ENCODE data around the gene DMRT1.

Gene DMRT1

DNA sequence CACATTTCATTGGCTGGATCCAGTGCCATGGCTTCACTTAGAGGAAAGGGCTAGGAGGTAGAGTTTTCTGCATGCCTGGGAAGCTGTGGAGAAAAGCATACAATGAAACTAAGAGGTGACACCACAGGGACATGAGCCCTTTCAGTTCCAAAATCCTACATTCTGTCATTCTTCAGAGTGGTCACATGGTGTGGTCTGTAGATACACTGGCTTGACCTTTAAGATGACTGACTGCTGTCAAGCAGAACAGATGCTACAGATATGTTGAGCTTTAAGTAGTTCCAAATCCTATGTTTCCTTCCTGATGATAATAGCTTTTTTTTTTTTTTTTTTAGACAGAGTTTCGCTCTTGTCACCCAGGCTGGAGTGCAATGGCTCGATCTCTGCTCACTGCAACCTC lies 161.2 kb downstream of the DMRT1 start:
- Histone ChIP-seq H3K9ac (no peak overlapping the region), H3K4me3 (IDR thresholded peaks at IDR 0.05; ENCODE audit: insufficient read depth, low read depth, low read length) (no peak overlapping the region), H3K4me2 (no peak overlapping the region), H2AFZ (ENCODE audit: low read depth) (no peak overlapping the region), H3K4me1 (ENCODE audit: low read depth, poor library complexity, severe bottlenecking) (peaks cover 15% of the 10 kb centered on the region), H3K27ac (no peak overlapping the region), H3K27me3 (ENCODE audit: insufficient read depth, low read depth) (no peaks in the 10 kb centered on the region), H3K79me2 (ENCODE audit: insufficient read depth, low read depth) (no peaks in the 10 kb centered on the region), H3K36me3 (ENCODE audit: insufficient read depth) (no peaks in the 10 kb centered on the region), H4K20me1 (ENCODE audit: insufficient read depth) (no peaks in the 10 kb centered on the region)
- TF ChIP-seq, protein P1, sequence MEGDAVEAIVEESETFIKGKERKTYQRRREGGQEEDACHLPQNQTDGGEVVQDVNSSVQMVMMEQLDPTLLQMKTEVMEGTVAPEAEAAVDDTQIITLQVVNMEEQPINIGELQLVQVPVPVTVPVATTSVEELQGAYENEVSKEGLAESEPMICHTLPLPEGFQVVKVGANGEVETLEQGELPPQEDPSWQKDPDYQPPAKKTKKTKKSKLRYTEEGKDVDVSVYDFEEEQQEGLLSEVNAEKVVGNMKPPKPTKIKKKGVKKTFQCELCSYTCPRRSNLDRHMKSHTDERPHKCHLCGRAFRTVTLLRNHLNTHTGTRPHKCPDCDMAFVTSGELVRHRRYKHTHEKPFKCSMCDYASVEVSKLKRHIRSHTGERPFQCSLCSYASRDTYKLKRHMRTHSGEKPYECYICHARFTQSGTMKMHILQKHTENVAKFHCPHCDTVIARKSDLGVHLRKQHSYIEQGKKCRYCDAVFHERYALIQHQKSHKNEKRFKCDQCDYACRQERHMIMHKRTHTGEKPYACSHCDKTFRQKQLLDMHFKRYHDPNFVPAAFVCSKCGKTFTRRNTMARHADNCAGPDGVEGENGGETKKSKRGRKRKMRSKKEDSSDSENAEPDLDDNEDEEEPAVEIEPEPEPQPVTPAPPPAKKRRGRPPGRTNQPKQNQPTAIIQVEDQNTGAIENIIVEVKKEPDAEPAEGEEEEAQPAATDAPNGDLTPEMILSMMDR (conservative IDR thresholded peaks at IDR 0.05; ENCODE audit: low read depth, low read length) = no peak

DNA sequence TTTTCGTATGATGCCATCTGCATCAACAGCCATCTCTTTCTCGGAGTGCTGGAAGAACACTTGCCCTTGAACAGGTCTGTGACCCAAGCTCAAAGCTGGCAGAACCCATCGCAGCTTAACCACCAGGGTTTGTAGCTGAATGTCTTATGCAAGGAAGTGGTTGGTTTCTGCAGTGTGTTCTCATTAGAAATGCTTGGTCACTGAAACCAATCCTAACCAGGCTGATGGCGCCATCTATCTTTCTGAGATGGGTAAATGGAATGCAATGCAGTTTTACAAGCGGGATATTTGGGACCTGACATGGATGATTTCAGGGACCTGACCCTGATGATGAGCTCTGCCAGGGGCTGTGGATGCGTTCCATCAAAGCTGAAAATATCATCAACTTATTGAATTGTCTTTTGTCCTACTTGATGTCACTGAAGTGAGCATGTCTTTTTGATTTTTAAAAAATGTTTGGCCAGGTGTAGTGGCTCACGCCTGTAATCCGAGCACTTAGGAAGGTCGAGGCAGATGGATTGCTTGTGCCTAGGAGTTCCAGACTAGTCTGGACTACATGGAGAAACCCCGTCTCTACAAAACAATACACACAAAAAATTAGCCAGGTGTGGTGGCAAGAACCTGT lies 163.7 kb downstream of the DMRT1 start:
- H3K27ac ChIP-seq = peak overlapping the region; percentile 37; the same call in 1 of the 2 replicates
- peak overlapping the region; percentile 50; the same call in 1 of the 2 replicates for H3K4me2 ChIP-seq
- no peak overlapping the region for H3K4me3 ChIP-seq (IDR thresholded peaks at IDR 0.05; ENCODE audit: insufficient read depth, low read depth, low read length)
- no peaks in the 10 kb centered on the region for H4K20me1 ChIP-seq (ENCODE audit: insufficient read depth)
- TF ChIP-seq, protein P1 (conservative IDR thresholded peaks at IDR 0.05; ENCODE audit: low read depth, low read length) = peak; percentile 76
- H3K27me3 ChIP-seq (ENCODE audit: insufficient read depth, low read depth) = no peaks in the 10 kb centered on the region
- H2AFZ ChIP-seq (ENCODE audit: low read depth) = peak overlapping the region; percentile 62
- no peak overlapping the region for H3K9ac ChIP-seq
- H3K79me2 ChIP-seq (ENCODE audit: insufficient read depth, low read depth) = no peaks in the 10 kb centered on the region
- H3K36me3 ChIP-seq (ENCODE audit: insufficient read depth) = no peaks in the 10 kb centered on the region
- H3K4me1 ChIP-seq (ENCODE audit: low read depth, poor library complexity, severe bottlenecking) = peaks cover 19% of the 10 kb centered on the region

DNA sequence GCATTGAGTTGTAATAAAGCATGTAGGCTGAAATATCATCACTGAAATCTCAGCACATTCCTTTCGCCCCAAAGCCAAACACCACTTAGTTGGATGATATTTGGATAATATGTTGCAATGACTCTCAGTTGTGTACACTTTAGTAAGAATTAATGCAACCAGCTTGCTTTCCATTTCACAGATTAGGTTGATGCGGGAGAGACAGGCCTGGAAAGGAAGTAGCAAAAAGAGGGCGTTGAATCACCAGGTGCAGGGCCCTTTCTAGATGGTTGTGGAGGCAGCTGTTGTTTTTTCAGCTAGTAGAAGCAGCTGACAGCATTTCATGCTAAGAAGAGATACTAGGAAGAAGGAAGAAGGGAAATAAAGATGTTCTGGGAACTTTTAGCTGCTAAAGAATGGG lies 165.8 kb downstream of the DMRT1 start:
- Histone ChIP-seq H3K4me1 (ENCODE audit: low read depth, poor library complexity, severe bottlenecking) (peaks cover 15% of the 10 kb centered on the region), H3K36me3 (ENCODE audit: insufficient read depth) (no peaks in the 10 kb centered on the region), H2AFZ (ENCODE audit: low read depth) (no peak overlapping the region), H3K79me2 (ENCODE audit: insufficient read depth, low read depth) (no peaks in the 10 kb centered on the region), H4K20me1 (ENCODE audit: insufficient read depth) (no peaks in the 10 kb centered on the region), H3K27ac (no peak overlapping the region), H3K27me3 (ENCODE audit: insufficient read depth, low read depth) (no peaks in the 10 kb centered on the region), H3K4me2 (no peak overlapping the region), H3K9ac (no peak overlapping the region), H3K4me3 (IDR thresholded peaks at IDR 0.05; ENCODE audit: insufficient read depth, low read depth, low read length) (no peak overlapping the region)
- TF ChIP-seq, protein P1 (conservative IDR thresholded peaks at IDR 0.05; ENCODE audit: low read depth, low read length) = no peak

DNA sequence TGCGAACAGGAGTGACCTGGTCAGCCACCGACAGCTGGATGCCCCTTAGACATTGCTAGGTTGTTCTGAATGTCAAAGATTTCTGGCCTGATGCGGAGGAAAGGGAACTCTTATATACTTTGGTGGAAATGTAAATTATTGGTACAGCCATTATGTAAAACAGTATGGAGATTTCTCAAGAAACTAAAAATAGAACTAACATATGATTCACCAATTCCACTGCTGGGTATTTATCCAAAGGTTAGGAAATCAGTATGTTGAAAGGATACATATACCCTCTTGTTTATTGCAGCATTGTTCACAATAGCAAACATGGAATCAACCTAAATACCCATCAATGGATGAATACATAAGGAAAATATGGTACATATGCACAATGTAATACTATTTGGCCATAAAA lies 166.7 kb downstream of the DMRT1 start:
- TF ChIP-seq, protein P1 (conservative IDR thresholded peaks at IDR 0.05; ENCODE audit: low read depth, low read length) = no peak
- Histone ChIP-seq H3K27me3 (ENCODE audit: insufficient read depth, low read depth) (no peaks in the 10 kb centered on the region), H3K4me3 (IDR thresholded peaks at IDR 0.05; ENCODE audit: insufficient read depth, low read depth, low read length) (no peak overlapping the region), H3K4me1 (ENCODE audit: low read depth, poor library complexity, severe bottlenecking) (peaks cover 15% of the 10 kb centered on the region), H3K36me3 (ENCODE audit: insufficient read depth) (no peaks in the 10 kb centered on the region), H3K27ac (no peak overlapping the region), H3K79me2 (ENCODE audit: insufficient read depth, low read depth) (no peaks in the 10 kb centered on the region), H2AFZ (ENCODE audit: low read depth) (no peak overlapping the region), H3K9ac (no peak overlapping the region), H3K4me2 (no peak overlapping the region), H4K20me1 (ENCODE audit: insufficient read depth) (no peaks in the 10 kb centered on the region)

Data from KMS-11 (cell line).